Keratinocyte (primary cell): ENCODE data around the gene SCUBE3.

ENCODE experiments used
- EZH2 ChIP-seq: IDR thresholded peaks from one replicate; pipeline ENCODE4 v1.6.1; 2012; ENCODE audit warnings: inconsistent platforms, mild to moderate bottlenecking, low read length, moderate library complexity
- TF ChIP-seq, protein P1 (sequence below), 3 experiments: IDR thresholded peaks in 1 of 3; conservative IDR thresholded peaks in 1 of 3; optimal IDR thresholded peaks in 1 of 3; 2 replicates in 2 of 3; 3 replicates in 1 of 3; pipeline versions ENCODE3 to v1.5.1; 2011; ENCODE audit warnings: low read length in 3 of 3, mild to moderate bottlenecking in 3 of 3, moderate library complexity in 2 of 3, control low read depth in 1 of 3, inconsistent platforms in 1 of 3; ENCODE audit not compliant: insufficient read depth in 2 of 3; ENCODE audit errors: extremely low read depth in 1 of 3

DNA sequence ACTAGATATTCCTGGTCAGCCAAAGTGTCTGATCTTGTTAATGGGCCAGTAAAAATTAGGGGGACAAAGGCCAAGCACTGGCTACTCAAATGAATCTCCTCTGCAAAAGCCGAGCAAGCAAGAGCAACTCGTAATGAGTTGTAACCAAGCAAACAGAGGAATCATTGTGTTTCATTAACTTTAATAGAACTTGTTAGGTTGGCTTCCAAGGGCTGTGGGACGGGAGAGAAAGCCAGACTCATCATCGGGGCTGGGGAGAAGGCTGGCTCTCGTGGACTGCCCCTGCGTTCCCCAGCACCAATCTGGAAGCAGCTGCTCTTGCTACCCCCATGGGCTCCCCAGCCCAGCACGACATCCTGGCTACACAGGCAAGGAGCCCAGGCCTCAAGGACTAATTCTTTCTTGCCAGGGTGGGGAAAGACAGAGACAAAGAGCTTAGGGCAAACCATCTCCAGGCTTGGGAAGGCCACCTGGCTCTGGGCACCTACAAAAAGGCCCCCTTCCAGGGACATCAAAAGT lies 10.5 kb upstream of the SCUBE3 start:
- no peak for TF ChIP-seq EZH2
- TF ChIP-seq, protein P1, sequence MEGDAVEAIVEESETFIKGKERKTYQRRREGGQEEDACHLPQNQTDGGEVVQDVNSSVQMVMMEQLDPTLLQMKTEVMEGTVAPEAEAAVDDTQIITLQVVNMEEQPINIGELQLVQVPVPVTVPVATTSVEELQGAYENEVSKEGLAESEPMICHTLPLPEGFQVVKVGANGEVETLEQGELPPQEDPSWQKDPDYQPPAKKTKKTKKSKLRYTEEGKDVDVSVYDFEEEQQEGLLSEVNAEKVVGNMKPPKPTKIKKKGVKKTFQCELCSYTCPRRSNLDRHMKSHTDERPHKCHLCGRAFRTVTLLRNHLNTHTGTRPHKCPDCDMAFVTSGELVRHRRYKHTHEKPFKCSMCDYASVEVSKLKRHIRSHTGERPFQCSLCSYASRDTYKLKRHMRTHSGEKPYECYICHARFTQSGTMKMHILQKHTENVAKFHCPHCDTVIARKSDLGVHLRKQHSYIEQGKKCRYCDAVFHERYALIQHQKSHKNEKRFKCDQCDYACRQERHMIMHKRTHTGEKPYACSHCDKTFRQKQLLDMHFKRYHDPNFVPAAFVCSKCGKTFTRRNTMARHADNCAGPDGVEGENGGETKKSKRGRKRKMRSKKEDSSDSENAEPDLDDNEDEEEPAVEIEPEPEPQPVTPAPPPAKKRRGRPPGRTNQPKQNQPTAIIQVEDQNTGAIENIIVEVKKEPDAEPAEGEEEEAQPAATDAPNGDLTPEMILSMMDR (optimal IDR thresholded peaks at IDR 0.05 in 1 of 3, IDR thresholded peaks at IDR 0.05 in 1 of 3, conservative IDR thresholded peaks at IDR 0.05 in 1 of 3; ENCODE audit: extremely low read depth in 1 of 3, insufficient read depth in 2 of 3, low read length in 3 of 3), result no peak
